NT2/D1 (cell line): ENCODE measurements around the gene ACADM.

ENCODE experiments used
- SUZ12 ChIP-seq: IDR thresholded peaks from 2 replicates; pipeline ENCODE4 v1.6.1; 2011; ENCODE audit not compliant: insufficient read length, insufficient read depth; ENCODE audit errors: extremely low read depth
- YY1 ChIP-seq: IDR thresholded peaks from 2 replicates; pipeline ENCODE4 v1.6.1; 2011; ENCODE audit not compliant: insufficient read length, insufficient read depth

DNA sequence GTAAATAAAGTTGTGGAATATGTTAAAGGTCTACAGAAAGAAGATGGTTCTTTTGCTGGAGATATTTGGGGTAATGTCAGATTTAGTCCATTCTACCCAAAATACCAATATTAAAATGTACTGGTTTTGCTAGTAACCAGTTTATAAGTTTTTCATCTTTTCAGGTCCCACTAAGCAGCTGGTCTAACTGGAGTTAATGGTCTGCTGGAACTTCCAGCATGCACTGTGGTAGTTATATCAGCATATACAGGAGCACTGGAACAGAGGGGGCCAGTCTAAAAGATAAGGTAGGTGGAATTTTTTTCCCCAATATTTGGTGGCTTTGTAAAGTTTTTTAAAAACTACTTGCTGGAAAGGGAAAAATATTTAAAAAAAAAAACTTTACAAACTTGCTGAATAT lies 65.5 kb downstream of the ACADM start:
- TF ChIP-seq SUZ12 (no peak), YY1 (no peak)
